GM11168 (cell line): Measurements from ENCODE around the gene FBXW8.

Source experiments
- in situ Hi-C: fragments of 300-500 bp; cut with MboI; formaldehyde crosslinking; loops from one replicate; pipeline ENCODE4 v1.12.0; 2022; ENCODE audit warnings: low sequenced_read_pairs; ENCODE audit not compliant: unreplicated experiment

Gene FBXW8

GRCh38 chr12:117067016-117067415 is 156.3 kb downstream of the FBXW8 start:
- in situ Hi-C loops, result no loop called here

DNA sequence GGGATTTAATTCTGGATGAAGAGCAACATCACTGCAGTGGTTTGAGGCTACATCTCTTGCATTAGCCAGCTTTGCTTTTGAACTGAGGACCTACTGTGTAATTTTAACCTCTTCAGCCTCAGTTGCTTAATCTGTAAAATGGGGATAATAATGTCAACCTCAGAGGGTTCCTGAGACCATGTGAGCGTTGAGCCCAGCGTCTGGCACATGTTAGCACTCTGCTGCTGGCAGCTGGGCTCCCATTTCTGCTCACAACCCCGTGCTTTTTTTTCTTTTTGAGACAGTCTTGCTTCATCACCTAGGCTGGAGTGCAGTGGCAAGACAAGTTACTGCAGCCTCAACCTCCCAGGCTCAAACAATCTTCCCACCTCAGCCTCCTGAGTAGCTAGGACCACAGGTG is 156.9 kb downstream of the FBXW8 start:
- in situ Hi-C loops, result no loop called here

GRCh38 chr12:117068492-117068891 is 157.7 kb downstream of the FBXW8 start:
- in situ Hi-C loops, result no loop called here

DNA sequence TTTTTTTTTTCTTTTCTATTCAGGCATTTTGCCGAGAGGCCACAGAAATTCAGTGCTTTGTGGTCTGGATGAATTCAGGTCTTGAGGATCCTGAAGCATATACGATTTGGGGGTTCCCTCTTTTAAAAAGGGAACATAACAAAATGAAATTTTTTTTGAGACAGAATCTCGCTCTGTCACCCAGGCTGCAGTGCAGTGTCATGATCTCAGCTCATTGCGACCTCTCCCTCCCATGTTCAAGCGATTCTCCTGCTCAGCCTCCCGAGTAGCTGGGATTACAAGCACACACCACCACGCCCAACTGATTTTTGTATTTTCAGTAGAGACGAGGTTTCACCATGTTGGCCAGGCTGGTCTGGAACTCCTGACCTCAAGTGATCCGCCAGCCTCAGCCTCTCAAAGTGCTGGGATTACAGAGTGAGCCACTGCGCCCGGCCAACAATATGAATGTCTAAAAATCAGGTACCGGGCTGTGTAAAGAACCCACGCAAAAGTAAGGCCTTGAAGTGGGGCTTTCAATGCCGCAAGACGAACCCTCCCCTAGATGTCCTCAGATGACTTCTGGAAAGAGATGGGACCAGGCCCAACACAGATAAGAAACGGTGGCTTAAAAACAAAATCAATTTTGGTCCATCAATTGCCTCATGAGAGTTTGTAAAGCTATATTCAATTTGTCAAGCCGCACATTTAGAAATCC is 158.5 kb downstream of the FBXW8 start:
- in situ Hi-C loops, result no loop called here

DNA sequence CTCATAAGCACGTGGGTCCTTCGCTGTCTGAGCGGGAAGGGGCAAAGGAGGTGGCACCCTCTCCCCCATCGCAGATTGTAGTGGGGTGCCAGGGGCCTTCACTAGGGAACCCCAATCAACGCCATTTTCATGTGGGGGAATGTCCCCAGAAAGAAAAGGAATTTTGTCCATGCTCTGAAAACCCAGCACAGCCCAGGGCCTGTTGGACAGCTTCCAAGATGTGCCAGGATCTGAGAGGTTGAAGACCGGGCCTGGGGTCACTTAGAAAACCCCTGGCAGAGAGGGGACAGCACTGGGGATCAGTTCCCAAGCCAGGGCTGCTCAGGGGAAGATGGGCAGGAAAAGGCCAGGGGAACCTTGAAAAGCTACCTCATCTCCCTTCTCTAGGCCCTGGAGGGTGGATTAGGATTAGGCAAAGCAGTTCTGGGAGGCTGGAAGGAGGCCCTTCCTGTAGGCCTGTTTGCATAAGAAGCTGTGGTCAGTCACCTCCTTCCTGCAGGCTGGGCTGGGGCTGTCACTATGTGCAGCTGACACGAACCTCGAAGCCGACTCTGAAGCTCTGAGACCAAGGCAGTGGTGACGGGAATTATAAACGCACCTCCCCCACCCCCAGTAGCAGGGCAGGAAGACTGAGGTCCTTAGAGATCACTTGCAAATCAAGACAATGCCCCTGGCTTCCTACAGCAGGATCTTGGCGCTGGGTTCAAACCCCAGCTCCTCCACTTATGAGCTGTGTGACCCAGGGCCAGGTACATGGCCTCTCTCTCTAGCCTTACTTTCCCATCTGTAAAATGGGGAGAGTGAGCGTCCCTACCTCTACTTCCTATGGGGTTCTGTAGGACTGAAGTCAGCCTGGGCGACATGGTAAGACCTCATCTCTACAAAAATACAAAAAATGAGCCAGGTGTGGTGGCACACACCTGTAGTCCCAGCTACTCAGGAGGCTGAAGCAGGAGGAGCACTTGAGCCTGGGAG is 159.5 kb downstream of the FBXW8 start:
- in situ Hi-C loops, result no loop called here

DNA sequence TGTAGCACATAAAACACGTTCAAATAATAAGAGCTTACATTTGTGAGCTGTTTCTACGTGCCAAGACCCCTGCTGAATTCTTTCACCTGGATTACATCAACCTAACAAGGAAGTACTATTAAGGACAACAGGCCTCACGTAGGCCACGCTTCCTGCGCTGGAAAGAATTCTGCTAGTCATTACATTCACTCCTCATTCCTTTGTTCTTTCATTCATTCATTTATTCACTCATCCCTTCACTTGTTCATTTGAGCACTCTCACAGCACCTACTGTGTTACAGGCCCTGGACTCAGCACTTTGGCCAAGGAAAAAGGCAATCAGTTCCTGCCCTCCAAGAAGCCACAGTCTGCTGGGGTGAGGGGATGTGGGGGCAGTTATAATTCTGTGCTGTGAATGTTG is 160.3 kb downstream of the FBXW8 start:
- in situ Hi-C loops, result no loop called here

- in situ Hi-C loops, result no loop called here
These were observed 161.4 kb downstream of the FBXW8 start for GRCh38 chr12:117072106-117072505.

- in situ Hi-C loops, result no loop called here
These were observed 162.2 kb downstream of the FBXW8 start for GRCh38 chr12:117072736-117073490.

DNA sequence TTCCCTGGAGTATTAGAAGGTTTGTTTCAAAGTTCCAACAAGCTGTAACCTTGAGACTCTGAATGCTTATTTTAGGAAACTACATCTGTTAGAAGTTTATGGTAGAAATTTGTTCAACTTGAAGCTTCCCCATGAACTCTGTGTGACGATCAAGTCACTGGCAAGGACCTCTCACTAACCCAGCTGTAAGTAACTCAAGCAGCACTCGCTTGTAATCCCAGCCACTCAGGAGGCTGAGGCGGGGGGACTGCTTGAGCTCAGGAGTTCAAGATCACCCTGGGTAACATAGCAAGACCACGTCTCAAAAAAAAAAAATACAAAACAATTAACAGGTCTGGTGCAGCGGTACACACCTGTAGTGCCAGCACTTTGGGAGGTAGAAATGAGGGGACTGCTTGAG is 162.9 kb downstream of the FBXW8 start:
- in situ Hi-C loops, result no loop called here

- in situ Hi-C loops, result no loop called here
These were observed 165.9 kb downstream of the FBXW8 start for GRCh38 chr12:117076410-117077372.

DNA sequence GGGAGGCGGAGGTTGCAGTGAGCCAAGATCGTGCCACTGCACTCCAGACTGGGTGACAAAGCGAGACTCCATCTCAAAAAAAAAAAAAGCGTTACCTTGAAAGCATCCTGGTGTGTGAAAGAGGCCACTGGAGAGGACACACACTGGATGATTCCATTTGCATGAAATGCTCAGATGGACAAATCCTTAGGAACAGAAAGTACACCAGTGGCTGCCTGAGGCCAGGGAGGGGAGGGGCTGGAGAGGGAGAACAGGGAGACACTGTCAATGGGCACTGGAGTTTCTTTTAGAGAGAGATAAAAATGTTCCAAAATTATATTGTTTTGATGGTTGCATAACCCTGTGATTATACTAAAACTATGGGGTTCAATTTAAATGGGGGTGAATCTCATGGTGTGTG is 168.7 kb downstream of the FBXW8 start:
- in situ Hi-C loops, result no loop called here

- in situ Hi-C loops, result no loop called here
These were observed 170.0 kb downstream of the FBXW8 start for GRCh38 chr12:117080661-117081144.
